Measurements from ENCODE around the gene SYNJ1. TPM values are rescaled to one million over a fixed set of nuclear protein-coding genes. Genes with fewer than 3 reads are reported as not detected.

Gene SYNJ1
- total RNA-seq, 1 donor from 2014 or later, result 4.1 TPM

DNA sequence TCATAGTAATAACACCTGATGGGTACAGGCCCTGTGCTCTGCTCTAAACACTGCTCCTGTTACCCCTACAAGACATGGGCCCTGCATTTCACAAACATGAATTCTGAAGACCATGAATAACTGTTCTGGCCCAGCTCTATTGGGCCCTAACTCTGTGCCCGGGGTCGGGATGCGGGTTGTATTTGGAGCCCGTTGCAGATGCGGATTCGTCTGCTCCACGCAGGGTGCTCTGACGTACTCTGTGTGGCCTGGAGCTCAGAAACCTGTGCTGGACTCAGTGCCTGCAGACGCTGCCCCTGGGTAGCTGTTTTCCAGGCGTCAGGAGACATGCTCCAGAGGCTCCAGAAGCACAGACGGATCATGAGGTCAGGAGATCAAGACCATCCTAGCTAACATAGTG, 132.4 kb downstream of the SYNJ1 start:
- Histone ChIP-seq H3K4me3 (no peak overlapping the region), H3K4me1 (no peaks in the 10 kb centered on the region), H3K27ac (no peak overlapping the region), H3K9me3 (ENCODE audit: low read depth) (no peaks in the 10 kb centered on the region), H3K4me2 (no peak overlapping the region), H4K20me1 (ENCODE audit: low read depth) (no peaks in the 10 kb centered on the region), H3K36me3 (no peaks in the 10 kb centered on the region), H3K27me3 (no peaks in the 10 kb centered on the region), H3K79me2 (ENCODE audit: low read depth) (no peaks in the 10 kb centered on the region), H3F3A (ENCODE audit: low read depth) (no peaks in the 10 kb centered on the region), H2AFZ (replicated peaks) (no peak overlapping the region), H3K9ac (no peak overlapping the region)
- Mint-ChIP-seq H3K36me3 (no peaks in the 10 kb centered on the region), H3K4me3 (no peak overlapping the region), H3K9me3 (no peaks in the 10 kb centered on the region), H3K27ac (no peak overlapping the region), H3K4me1 (no peaks in the 10 kb centered on the region), H3K27me3 (ENCODE audit: insufficient read depth, low read depth) (peaks cover 3% of the 10 kb centered on the region)
- TF ChIP-seq EZH2 (IDR thresholded peaks at IDR 0.05) (no peak), EZH2phosphoT487 (IDR thresholded peaks at IDR 0.05) (no peak)
- TF ChIP-seq, protein P1, sequence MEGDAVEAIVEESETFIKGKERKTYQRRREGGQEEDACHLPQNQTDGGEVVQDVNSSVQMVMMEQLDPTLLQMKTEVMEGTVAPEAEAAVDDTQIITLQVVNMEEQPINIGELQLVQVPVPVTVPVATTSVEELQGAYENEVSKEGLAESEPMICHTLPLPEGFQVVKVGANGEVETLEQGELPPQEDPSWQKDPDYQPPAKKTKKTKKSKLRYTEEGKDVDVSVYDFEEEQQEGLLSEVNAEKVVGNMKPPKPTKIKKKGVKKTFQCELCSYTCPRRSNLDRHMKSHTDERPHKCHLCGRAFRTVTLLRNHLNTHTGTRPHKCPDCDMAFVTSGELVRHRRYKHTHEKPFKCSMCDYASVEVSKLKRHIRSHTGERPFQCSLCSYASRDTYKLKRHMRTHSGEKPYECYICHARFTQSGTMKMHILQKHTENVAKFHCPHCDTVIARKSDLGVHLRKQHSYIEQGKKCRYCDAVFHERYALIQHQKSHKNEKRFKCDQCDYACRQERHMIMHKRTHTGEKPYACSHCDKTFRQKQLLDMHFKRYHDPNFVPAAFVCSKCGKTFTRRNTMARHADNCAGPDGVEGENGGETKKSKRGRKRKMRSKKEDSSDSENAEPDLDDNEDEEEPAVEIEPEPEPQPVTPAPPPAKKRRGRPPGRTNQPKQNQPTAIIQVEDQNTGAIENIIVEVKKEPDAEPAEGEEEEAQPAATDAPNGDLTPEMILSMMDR (IDR thresholded peaks at IDR 0.05), result no peak
- no peak for DNase-seq (ENCODE audit: low spot score)

DNA sequence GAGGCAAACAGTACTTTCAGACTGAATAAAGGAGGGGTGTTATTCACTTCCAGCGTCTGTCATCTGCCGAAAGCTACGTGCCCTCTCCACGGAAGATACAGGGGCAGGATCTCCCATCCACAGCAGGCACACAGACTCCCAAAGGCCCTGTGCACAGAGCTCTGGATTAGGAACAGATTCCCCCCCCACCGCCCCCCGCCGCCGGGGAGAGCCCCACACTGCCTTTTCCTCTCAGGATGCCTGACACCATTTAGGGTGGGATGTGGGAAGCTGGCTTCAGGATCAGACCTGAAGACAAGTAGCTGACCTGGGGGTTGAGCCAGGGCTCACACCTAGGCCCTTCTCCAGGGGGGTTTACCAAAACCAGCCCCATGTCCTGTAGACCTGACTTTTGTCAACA, 134.1 kb downstream of the SYNJ1 start:
- no peak overlapping the region for H3K4me3 ChIP-seq
- no peak overlapping the region for H3K27ac ChIP-seq
- H3K9ac ChIP-seq, result no peak overlapping the region
- no peaks in the 10 kb centered on the region for H3F3A ChIP-seq (ENCODE audit: low read depth)
- Mint-ChIP-seq H3K36me3 (no peaks in the 10 kb centered on the region), H3K9me3 (no peaks in the 10 kb centered on the region), H3K27ac (no peak overlapping the region), H3K27me3 (ENCODE audit: insufficient read depth, low read depth) (peaks cover 3% of the 10 kb centered on the region), H3K4me3 (no peak overlapping the region), H3K4me1 (no peaks in the 10 kb centered on the region)
- no peaks in the 10 kb centered on the region for H3K36me3 ChIP-seq
- no peak for DNase-seq (ENCODE audit: low spot score)
- no peaks in the 10 kb centered on the region for H3K27me3 ChIP-seq
- no peaks in the 10 kb centered on the region for H3K9me3 ChIP-seq (ENCODE audit: low read depth)
- no peak overlapping the region for H3K4me2 ChIP-seq
- TF ChIP-seq EZH2 (IDR thresholded peaks at IDR 0.05) (no peak), EZH2phosphoT487 (IDR thresholded peaks at IDR 0.05) (no peak)
- TF ChIP-seq, protein P1 (IDR thresholded peaks at IDR 0.05), result no peak
- H3K4me1 ChIP-seq, result no peaks in the 10 kb centered on the region
- H2AFZ ChIP-seq (replicated peaks), result no peak overlapping the region
- H3K79me2 ChIP-seq (ENCODE audit: low read depth), result no peaks in the 10 kb centered on the region
- H4K20me1 ChIP-seq (ENCODE audit: low read depth), result no peaks in the 10 kb centered on the region

DNA sequence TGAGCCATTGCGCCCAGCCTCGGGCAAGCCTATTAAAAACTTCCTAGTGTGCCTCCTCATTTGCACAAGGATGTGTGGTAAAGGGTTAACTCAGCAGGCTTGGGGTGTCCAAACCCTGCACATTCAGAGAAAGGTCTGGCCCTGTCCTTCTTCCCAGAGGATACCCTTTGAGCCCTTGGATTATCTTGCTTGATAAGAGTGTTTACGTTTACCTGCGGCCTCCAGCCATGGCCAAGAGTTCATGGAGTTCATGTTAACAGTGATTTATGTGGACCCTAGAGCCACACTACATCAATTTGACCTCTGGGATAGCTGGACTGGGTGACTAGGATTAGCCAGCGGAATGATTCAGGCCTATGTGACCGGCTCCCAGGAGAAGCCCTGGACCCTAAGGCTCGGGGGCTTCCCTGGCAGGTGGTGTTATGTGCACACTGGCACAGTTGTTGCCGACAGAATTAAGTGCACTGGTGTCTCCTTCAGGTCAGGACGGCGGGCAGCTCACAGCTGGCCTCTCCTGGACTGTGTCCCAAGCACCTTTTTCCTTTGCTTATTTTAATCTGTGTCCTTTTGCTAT, 134.8 kb downstream of the SYNJ1 start:
- no peak overlapping the region for H2AFZ ChIP-seq (replicated peaks)
- TF ChIP-seq EZH2 (IDR thresholded peaks at IDR 0.05), result no peak
- no peak for TF ChIP-seq EZH2phosphoT487 (IDR thresholded peaks at IDR 0.05)
- TF ChIP-seq, protein P1 (IDR thresholded peaks at IDR 0.05), result no peak
- no peak overlapping the region for H3K27ac Mint-ChIP-seq
- no peaks in the 10 kb centered on the region for H3K9me3 ChIP-seq (ENCODE audit: low read depth)
- H3K4me3 Mint-ChIP-seq, result no peak overlapping the region
- DNase-seq (ENCODE audit: low spot score), result no peak
- peaks cover 3% of the 10 kb centered on the region for H3K27me3 Mint-ChIP-seq (ENCODE audit: insufficient read depth, low read depth)
- no peaks in the 10 kb centered on the region for H3K4me1 ChIP-seq
- H3K9ac ChIP-seq, result no peak overlapping the region
- H4K20me1 ChIP-seq (ENCODE audit: low read depth), result no peaks in the 10 kb centered on the region
- H3K27ac ChIP-seq, result no peak overlapping the region
- no peaks in the 10 kb centered on the region for H3K27me3 ChIP-seq
- H3F3A ChIP-seq (ENCODE audit: low read depth), result no peaks in the 10 kb centered on the region
- H3K4me1 Mint-ChIP-seq, result no peaks in the 10 kb centered on the region
- H3K79me2 ChIP-seq (ENCODE audit: low read depth), result no peaks in the 10 kb centered on the region
- H3K36me3 ChIP-seq, result no peaks in the 10 kb centered on the region
- no peaks in the 10 kb centered on the region for H3K36me3 Mint-ChIP-seq
- H3K4me3 ChIP-seq, result no peak overlapping the region
- H3K9me3 Mint-ChIP-seq, result no peaks in the 10 kb centered on the region
- H3K4me2 ChIP-seq, result no peak overlapping the region

Measured in neural progenitor cell (in vitro differentiated cells).